Tibial nerve (tissue), 4 donors: Measurements from ENCODE around the gene BNC2. TPM values are rescaled to one million over a fixed set of nuclear protein-coding genes. Genes with fewer than 3 reads are reported as not detected.
"Not testable (repeated sequence)": the region's sequence is repeated elsewhere in the genome, so short reads cannot be mapped to it uniquely, and the experiment has no call there.

Source experiments
- DNase-seq, 2 donors: peaks; one replicate each; pipeline ENCODE4 v3.0.0-alpha.2; 2019; ENCODE audit warnings: low spot score in 2 of 2
- H3K27ac ChIP-seq, 4 donors: fragments of 200-600 bp; sonication (generic) in 3 of 4; one replicate each; pipeline ENCODE4 v1.5.1; 2017 to 2019; ENCODE audit warnings: mild to moderate bottlenecking in 1 of 4
- H3K27me3 ChIP-seq, 2 donors: fragments of 200-600 bp; sonication (generic) in 1 of 2; one replicate each; pipeline versions ENCODE4 v1.5.1 to v1.6.0; 2017 to 2019
- H3K36me3 ChIP-seq, 3 donors: fragments of 200-600 bp; sonication (generic); one replicate each; pipeline ENCODE4 v1.5.1; 2018 to 2019
- H3K4me1 ChIP-seq, 4 donors: fragments of 200-600 bp; sonication (generic) in 3 of 4; one replicate each; pipeline ENCODE4 v1.5.1; 2017 to 2019
- H3K4me3 ChIP-seq, 4 donors: fragments of 200-600 bp; sonication (generic) in 3 of 4; one replicate each; pipeline ENCODE4 v1.5.1; 2017 to 2019; ENCODE audit warnings: mild to moderate bottlenecking in 1 of 4, moderate library complexity in 1 of 4
- H3K9me3 ChIP-seq, 4 donors: fragments of 200-600 bp; sonication (generic) in 3 of 4; one replicate each; pipeline ENCODE4 v1.5.1; 2017 to 2019
- CTCF ChIP-seq, 5 experiments: fragments of 200-600 bp in 3 of 5; fragments of 450-650 bp in 2 of 5; sonication (generic) in 3 of 5; IDR thresholded peaks; one replicate each; pipeline ENCODE4 v1.5.1; 2016 to 2019; ENCODE audit warnings: antibody characterized with exemption in 5 of 5, mild to moderate bottlenecking in 3 of 5, moderate library complexity in 2 of 5
- EP300 ChIP-seq, 2 donors: sonication (generic); formaldehyde crosslinking; IDR thresholded peaks; one replicate each; pipeline ENCODE4 v1.6.1; 2017; ENCODE audit warnings: antibody characterized with exemption in 2 of 2, mild to moderate bottlenecking in 1 of 2
- POLR2A ChIP-seq, 2 donors: fragments of 450-650 bp; IDR thresholded peaks; one replicate each; pipeline ENCODE4 v1.6.1; 2017; ENCODE audit warnings: antibody characterized with exemption in 2 of 2, mild to moderate bottlenecking in 2 of 2, moderate library complexity in 2 of 2
- WGBS, 2 donors: methylation state at CpG; one replicate each; pipeline ENCODE4 v1.1.5; 2018; 5-methylcytosine and 5-hydroxymethylcytosine counted together
- total RNA-seq, 4 donors: library from RNA; depleted of rRNA; stranded (reverse); fragments of >200 nt; gene quantifications; one replicate each; pipeline ENCODE4 v1.1.0, GENCODE V29; 2016

BNC2 gene
- total RNA-seq, 4 donors from 2014 or later, result 69.9 to 89.6 (median 88.4) TPM

GRCh38 chr9:16888594-16888993 lies 18.1 kb upstream of the BNC2 start:
- H3K4me3 ChIP-seq, result no peak overlapping the region
- no peak for TF ChIP-seq EP300 (IDR thresholded peaks at IDR 0.05)
- no peak for TF ChIP-seq CTCF (IDR thresholded peaks at IDR 0.05)
- no peak for TF ChIP-seq POLR2A (IDR thresholded peaks at IDR 0.05)
- H3K27ac ChIP-seq, result no peak overlapping the region
- no peak for DNase-seq
- 97 to 98% methylated on average over 3 of the region's 3 CpGs for WGBS, 2 donors
- peaks cover 0 to 6% (median 0%) of the 10 kb centered on the region in 4 donors for H3K4me1 ChIP-seq
- no peaks in the 10 kb centered on the region for H3K36me3 ChIP-seq
- no peaks in the 10 kb centered on the region for H3K27me3 ChIP-seq
- no peaks in the 10 kb centered on the region for H3K9me3 ChIP-seq

GRCh38 chr9:16885931-16886330 lies 15.5 kb upstream of the BNC2 start:
- no peaks in the 10 kb centered on the region for H3K9me3 ChIP-seq
- H3K4me3 ChIP-seq, result no peak overlapping the region
- TF ChIP-seq CTCF (IDR thresholded peaks at IDR 0.05), result no peak
- no peak for TF ChIP-seq POLR2A (IDR thresholded peaks at IDR 0.05)
- TF ChIP-seq EP300 (IDR thresholded peaks at IDR 0.05), result no peak
- no peaks in the 10 kb centered on the region for H3K27me3 ChIP-seq
- H3K36me3 ChIP-seq, result no peaks in the 10 kb centered on the region
- no peak overlapping the region for H3K27ac ChIP-seq
- DNase-seq, result no peak
- WGBS, 2 donors, result 95 to 98% methylated on average over 4 of the region's 4 CpGs
- peaks cover 0 to 6% (median 0%) of the 10 kb centered on the region in 4 donors for H3K4me1 ChIP-seq

GRCh38 chr9:16884952-16885513 lies 14.6 kb upstream of the BNC2 start:
- Histone ChIP-seq H3K36me3 (no peaks in the 10 kb centered on the region), H3K4me3 (no peak overlapping the region), H3K27me3 (no peaks in the 10 kb centered on the region), H3K9me3 (no peaks in the 10 kb centered on the region), H3K27ac (peak overlapping the region in 2 of 4 donors; percentile 20 to 24), H3K4me1 (peaks cover 0 to 6% (median 0%) of the 10 kb centered on the region in 4 donors)
- TF ChIP-seq EP300 (IDR thresholded peaks at IDR 0.05) (peak; percentile 20 to 75), POLR2A (IDR thresholded peaks at IDR 0.05) (no peak), CTCF (IDR thresholded peaks at IDR 0.05) (no peak)
- peak in 1 of 2 donors; percentile 22 for DNase-seq
- WGBS, 2 donors, result 38 to 47% methylated on average over 5 of the region's 5 CpGs

- Histone ChIP-seq H3K4me3 (no peak overlapping the region), H3K27me3 (no peaks in the 10 kb centered on the region), H3K27ac (peak overlapping the region in 2 of 4 donors; percentile 1 to 25), H3K36me3 (no peaks in the 10 kb centered on the region), H3K9me3 (no peaks in the 10 kb centered on the region), H3K4me1 (peaks cover 0 to 6% (median 0%) of the 10 kb centered on the region in 4 donors)
- no peak for DNase-seq
- no peak for TF ChIP-seq EP300 (IDR thresholded peaks at IDR 0.05)
- TF ChIP-seq CTCF (IDR thresholded peaks at IDR 0.05), result no peak
- no peak for TF ChIP-seq POLR2A (IDR thresholded peaks at IDR 0.05)
- 51 to 65% methylated on average over 3 of the region's 3 CpGs for WGBS, 2 donors
Measured at GRCh38 chr9:16884373-16884772, 13.9 kb upstream of the BNC2 start.

GRCh38 chr9:16883586-16883985 lies 13.1 kb upstream of the BNC2 start:
- TF ChIP-seq CTCF (IDR thresholded peaks at IDR 0.05) (no peak), EP300 (IDR thresholded peaks at IDR 0.05) (no peak), POLR2A (IDR thresholded peaks at IDR 0.05) (no peak)
- WGBS, 2 donors, result 91 to 95% methylated on average over 6 of the region's 6 CpGs
- no peaks in the 10 kb centered on the region for H3K27me3 ChIP-seq
- no peak overlapping the region for H3K4me3 ChIP-seq
- DNase-seq, result no peak
- no peak overlapping the region for H3K27ac ChIP-seq
- no peaks in the 10 kb centered on the region for H3K36me3 ChIP-seq
- H3K9me3 ChIP-seq, result no peaks in the 10 kb centered on the region
- H3K4me1 ChIP-seq, result peaks cover 0 to 6% (median 0%) of the 10 kb centered on the region in 4 donors

GRCh38 chr9:16882440-16882839 lies 12.0 kb upstream of the BNC2 start:
- not testable (repeated sequence) for DNase-seq, H3K9me3 ChIP-seq, H3K4me1 ChIP-seq, H3K27me3 ChIP-seq, H3K4me3 ChIP-seq, H3K27ac ChIP-seq, H3K36me3 ChIP-seq
- WGBS, 2 donors, result 92 to 93% methylated on average over 6 of the region's 6 CpGs
